ENCODE results near the gene TOM1L1. TPM values are rescaled to one million over a fixed set of nuclear protein-coding genes. Genes with fewer than 3 reads are reported as not detected.

TOM1L1 gene
- total RNA-seq, 1 donor from 2014 or later, result 0.13 TPM

GRCh38 chr17:54892360-54892759 is 8.3 kb upstream of the TOM1L1 start:
- DNase-seq (ENCODE audit: low read depth in 2 of 2), result no peak

- DNase-seq (ENCODE audit: low read depth in 2 of 2), result no peak
Observed at GRCh38 chr17:54898576-54898975, 2.1 kb upstream of the TOM1L1 start.

- no peak for DNase-seq (ENCODE audit: low read depth in 2 of 2)
Observed at GRCh38 chr17:54899201-54899600, 1.5 kb upstream of the TOM1L1 start.

GRCh38 chr17:54899721-54900456 is 763 bp upstream of the TOM1L1 start:
- DNase-seq (ENCODE audit: low read depth in 2 of 2), result no peak

- no peak for DNase-seq (ENCODE audit: low read depth in 2 of 2)
Observed at GRCh38 chr17:54901230-54901822, 674 bp downstream of the TOM1L1 start.

- DNase-seq (ENCODE audit: low read depth in 2 of 2), result no peak
Observed at GRCh38 chr17:54902017-54902416, 1.4 kb downstream of the TOM1L1 start.

- DNase-seq (ENCODE audit: low read depth in 2 of 2), result no peak
Observed at GRCh38 chr17:54902611-54903010, 2.0 kb downstream of the TOM1L1 start.

GRCh38 chr17:54903375-54903774 is 2.7 kb downstream of the TOM1L1 start:
- no peak for DNase-seq (ENCODE audit: low read depth in 2 of 2)

- no peak for DNase-seq (ENCODE audit: low read depth in 2 of 2)
Observed at GRCh38 chr17:54906683-54907082, 6.0 kb downstream of the TOM1L1 start.

GRCh38 chr17:54907376-54907775 is 6.7 kb downstream of the TOM1L1 start:
- DNase-seq (ENCODE audit: low read depth in 2 of 2), result no peak

- no peak for DNase-seq (ENCODE audit: low read depth in 2 of 2)
Observed at GRCh38 chr17:54909766-54910165, 9.1 kb downstream of the TOM1L1 start.

GRCh38 chr17:54916721-54917120 is 16.1 kb downstream of the TOM1L1 start:
- no peak for DNase-seq (ENCODE audit: low read depth in 2 of 2)

- DNase-seq (ENCODE audit: low read depth in 2 of 2), result no peak
Observed at GRCh38 chr17:54919425-54919824, 18.8 kb downstream of the TOM1L1 start.

GRCh38 chr17:54920819-54921218 is 20.2 kb downstream of the TOM1L1 start:
- no peak for DNase-seq (ENCODE audit: low read depth in 2 of 2)

GRCh38 chr17:54924405-54924804 is 23.8 kb downstream of the TOM1L1 start:
- no peak for DNase-seq (ENCODE audit: low read depth in 2 of 2)

GRCh38 chr17:54927525-54927924 is 26.9 kb downstream of the TOM1L1 start:
- no peak for DNase-seq (ENCODE audit: low read depth in 2 of 2)

GRCh38 chr17:54932711-54933110 is 32.1 kb downstream of the TOM1L1 start:
- DNase-seq (ENCODE audit: low read depth in 2 of 2), result no peak

- DNase-seq (ENCODE audit: low read depth in 2 of 2), result no peak
Observed at GRCh38 chr17:54933921-54934320, 33.3 kb downstream of the TOM1L1 start.

- DNase-seq (ENCODE audit: low read depth in 2 of 2), result no peak
Observed at GRCh38 chr17:54935471-54935870, 34.8 kb downstream of the TOM1L1 start.

GRCh38 chr17:54937018-54937417 is 36.4 kb downstream of the TOM1L1 start:
- no peak for DNase-seq (ENCODE audit: low read depth in 2 of 2)

GRCh38 chr17:54937426-54937825 is 36.8 kb downstream of the TOM1L1 start:
- no peak for DNase-seq (ENCODE audit: low read depth in 2 of 2)

GRCh38 chr17:54941285-54941684 is 40.6 kb downstream of the TOM1L1 start:
- DNase-seq (ENCODE audit: low read depth in 2 of 2), result no peak

GRCh38 chr17:54944796-54945195 is 44.1 kb downstream of the TOM1L1 start:
- no peak for DNase-seq (ENCODE audit: low read depth in 2 of 2)
